ENCODE measurements around the gene SPATA21. TPM values are rescaled to one million over a fixed set of nuclear protein-coding genes. Genes with fewer than 3 reads are reported as not detected.

Gene SPATA21
- total RNA-seq, 1 experiment from 2014 or later, result not detected

DNA sequence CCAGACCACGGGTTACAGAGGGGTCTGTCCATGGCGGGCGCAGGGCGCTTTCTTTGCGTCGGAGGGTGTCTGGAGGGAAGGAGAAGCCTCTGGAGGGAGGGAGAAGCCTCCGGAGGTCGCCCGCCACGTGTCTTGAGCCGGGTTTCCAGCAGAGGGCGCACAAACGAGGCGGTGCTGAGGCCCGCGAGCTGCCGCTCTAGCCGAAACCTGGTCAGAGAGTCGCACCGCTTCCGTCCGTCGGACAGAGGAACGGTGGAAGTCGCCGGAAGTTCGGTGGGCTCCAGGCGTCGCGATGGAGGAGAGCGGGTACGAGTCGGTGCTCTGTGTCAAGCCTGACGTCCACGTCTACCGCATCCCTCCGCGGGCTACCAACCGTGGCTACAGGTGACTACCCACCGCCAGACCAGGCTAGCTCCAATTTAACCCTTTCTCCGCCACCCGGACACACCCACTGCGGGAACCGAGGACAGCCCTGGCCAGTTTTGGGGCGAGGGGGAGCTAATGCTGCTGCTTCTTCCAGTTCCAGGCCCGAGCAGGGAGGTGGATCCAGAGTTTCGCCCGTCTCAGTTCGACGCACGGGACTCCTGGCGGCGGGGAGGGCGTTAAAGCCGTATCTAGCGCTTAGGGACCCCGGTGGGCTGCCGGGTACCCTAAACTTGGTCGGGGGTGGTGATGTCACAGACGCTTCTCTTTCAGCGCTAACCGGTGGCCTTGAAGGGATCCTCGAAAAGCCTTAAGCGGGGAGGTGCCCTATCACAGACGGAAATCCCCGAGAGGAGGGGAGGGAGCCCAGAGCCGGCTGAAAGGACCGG, 3.5 kb upstream of the SPATA21 start, which contains the start of gene NECAP2 (continued):
- TF ChIP-seq ZNF219 (CRISPR knock-in tag; IDR thresholded peaks at IDR 0.05; ENCODE audit: borderline replicate concordance) (no peak), NFATC4 (CRISPR knock-in tag; IDR thresholded peaks at IDR 0.05) (no peak), ZNF671 (CRISPR knock-in tag; IDR thresholded peaks at IDR 0.05) (no peak), JUN (CRISPR knock-in tag; IDR thresholded peaks at IDR 0.05) (0 out of 2 replicates have a peak, but pooled peaks have one; percentile 2), STAT6 (CRISPR knock-in tag; conservative IDR thresholded peaks at IDR 0.05; ENCODE audit: low read depth) (no peak), ZNF423 (CRISPR knock-in tag; IDR thresholded peaks at IDR 0.05) (peak; percentile 38; the same call in 1 of the 2 replicates)
- TF ChIP-seq, protein P1, sequence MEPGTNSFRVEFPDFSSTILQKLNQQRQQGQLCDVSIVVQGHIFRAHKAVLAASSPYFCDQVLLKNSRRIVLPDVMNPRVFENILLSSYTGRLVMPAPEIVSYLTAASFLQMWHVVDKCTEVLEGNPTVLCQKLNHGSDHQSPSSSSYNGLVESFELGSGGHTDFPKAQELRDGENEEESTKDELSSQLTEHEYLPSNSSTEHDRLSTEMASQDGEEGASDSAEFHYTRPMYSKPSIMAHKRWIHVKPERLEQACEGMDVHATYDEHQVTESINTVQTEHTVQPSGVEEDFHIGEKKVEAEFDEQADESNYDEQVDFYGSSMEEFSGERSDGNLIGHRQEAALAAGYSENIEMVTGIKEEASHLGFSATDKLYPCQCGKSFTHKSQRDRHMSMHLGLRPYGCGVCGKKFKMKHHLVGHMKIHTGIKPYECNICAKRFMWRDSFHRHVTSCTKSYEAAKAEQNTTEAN (CRISPR knock-in tag; IDR thresholded peaks at IDR 0.05), result no peak; the same call in 1 of the 2 replicates
- TF ChIP-seq, protein P2, sequence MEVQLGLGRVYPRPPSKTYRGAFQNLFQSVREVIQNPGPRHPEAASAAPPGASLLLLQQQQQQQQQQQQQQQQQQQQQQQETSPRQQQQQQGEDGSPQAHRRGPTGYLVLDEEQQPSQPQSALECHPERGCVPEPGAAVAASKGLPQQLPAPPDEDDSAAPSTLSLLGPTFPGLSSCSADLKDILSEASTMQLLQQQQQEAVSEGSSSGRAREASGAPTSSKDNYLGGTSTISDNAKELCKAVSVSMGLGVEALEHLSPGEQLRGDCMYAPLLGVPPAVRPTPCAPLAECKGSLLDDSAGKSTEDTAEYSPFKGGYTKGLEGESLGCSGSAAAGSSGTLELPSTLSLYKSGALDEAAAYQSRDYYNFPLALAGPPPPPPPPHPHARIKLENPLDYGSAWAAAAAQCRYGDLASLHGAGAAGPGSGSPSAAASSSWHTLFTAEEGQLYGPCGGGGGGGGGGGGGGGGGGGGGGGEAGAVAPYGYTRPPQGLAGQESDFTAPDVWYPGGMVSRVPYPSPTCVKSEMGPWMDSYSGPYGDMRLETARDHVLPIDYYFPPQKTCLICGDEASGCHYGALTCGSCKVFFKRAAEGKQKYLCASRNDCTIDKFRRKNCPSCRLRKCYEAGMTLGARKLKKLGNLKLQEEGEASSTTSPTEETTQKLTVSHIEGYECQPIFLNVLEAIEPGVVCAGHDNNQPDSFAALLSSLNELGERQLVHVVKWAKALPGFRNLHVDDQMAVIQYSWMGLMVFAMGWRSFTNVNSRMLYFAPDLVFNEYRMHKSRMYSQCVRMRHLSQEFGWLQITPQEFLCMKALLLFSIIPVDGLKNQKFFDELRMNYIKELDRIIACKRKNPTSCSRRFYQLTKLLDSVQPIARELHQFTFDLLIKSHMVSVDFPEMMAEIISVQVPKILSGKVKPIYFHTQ (CRISPR knock-in tag; IDR thresholded peaks at IDR 0.05), result no peak

GRCh38 chr1:16440131-16440469, 2.9 kb upstream of the SPATA21 start:
- Mint-ChIP-seq H3K27ac (peak overlapping the region; percentile 69; the same call in 1 of the 2 replicates), H3K27me3 (ENCODE audit: low read depth) (peaks cover 12% of the 10 kb centered on the region; the same call in 1 of the 2 replicates), H3K4me3 (peak overlapping the region; percentile 88), H3K36me3 (peaks cover 5% of the 10 kb centered on the region), H3K4me1 (peaks cover 4% of the 10 kb centered on the region; the same call in 1 of the 2 replicates), H3K9me3 (no peaks in the 10 kb centered on the region)
- POLR2A ChIA-PET, result interaction anchor here (0.6 to 1.4 kb wide), 3 partner anchors 14 to 132 kb away, joined by 3 to 6 read pairs (median 5); no protein-coding TSS in a partner anchor
- CTCF ChIA-PET, result interaction anchor here (0.6 to 2.0 kb wide), 28 partner anchors 8 to 367 kb away, joined by 3 to 10 read pairs (median 4); partner anchors contain the start of genes FAM131C and FBXO42
- DNase-seq (ENCODE audit: low spot score) (no peak), ATAC-seq (peak; percentile 66)
- TF ChIP-seq KAT7 (CRISPR knock-in tag; IDR thresholded peaks at IDR 0.05; ENCODE audit: borderline replicate concordance) (no peak), JAZF1 (CRISPR knock-in tag; IDR thresholded peaks at IDR 0.05) (no peak), ZNF416 (CRISPR knock-in tag; IDR thresholded peaks at IDR 0.05) (0 out of 2 replicates have a peak, but pooled peaks have one; percentile 13)

DNA sequence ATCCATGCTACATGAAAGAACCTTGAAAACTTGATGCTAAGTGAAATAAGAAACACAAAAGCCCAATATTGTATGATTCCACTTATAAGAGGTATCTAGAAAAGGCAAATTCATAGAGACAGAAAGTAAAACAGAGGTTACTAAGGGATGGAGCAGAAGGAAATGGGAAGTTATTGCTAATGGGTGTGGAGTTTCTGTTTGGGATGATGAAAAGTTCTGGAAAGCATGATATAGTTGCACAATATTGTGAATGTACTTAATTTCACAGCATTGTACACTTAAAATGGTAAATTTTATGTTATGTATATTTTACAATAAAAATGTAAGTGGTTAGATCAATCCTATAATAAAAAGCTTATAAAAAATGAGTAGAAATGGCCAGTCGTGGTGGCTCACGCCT, 1.7 kb upstream of the SPATA21 start:
- Mint-ChIP-seq H3K27me3 (ENCODE audit: low read depth) (peaks cover 12% of the 10 kb centered on the region; the same call in 1 of the 2 replicates), H3K4me3 (no peak overlapping the region), H3K9me3 (no peaks in the 10 kb centered on the region), H3K4me1 (peaks cover 4% of the 10 kb centered on the region; the same call in 1 of the 2 replicates), H3K27ac (no peak overlapping the region), H3K36me3 (no peaks in the 10 kb centered on the region; the same call in 1 of the 2 replicates)
- ChIA-PET POLR2A (no interaction called here), CTCF (interaction anchor here (0.6 to 1.6 kb wide), 3 partner anchors 9 to 89 kb away, joined by 3 to 8 read pairs (median 6); no protein-coding TSS in a partner anchor)
- no peak for TF ChIP-seq PRRX2 (CRISPR knock-in tag; IDR thresholded peaks at IDR 0.05)
- no peak for TF ChIP-seq GRHL2 (CRISPR knock-in tag; IDR thresholded peaks at IDR 0.05; ENCODE audit: insufficient replicate concordance, severe bottlenecking)
- TF ChIP-seq, protein P3, sequence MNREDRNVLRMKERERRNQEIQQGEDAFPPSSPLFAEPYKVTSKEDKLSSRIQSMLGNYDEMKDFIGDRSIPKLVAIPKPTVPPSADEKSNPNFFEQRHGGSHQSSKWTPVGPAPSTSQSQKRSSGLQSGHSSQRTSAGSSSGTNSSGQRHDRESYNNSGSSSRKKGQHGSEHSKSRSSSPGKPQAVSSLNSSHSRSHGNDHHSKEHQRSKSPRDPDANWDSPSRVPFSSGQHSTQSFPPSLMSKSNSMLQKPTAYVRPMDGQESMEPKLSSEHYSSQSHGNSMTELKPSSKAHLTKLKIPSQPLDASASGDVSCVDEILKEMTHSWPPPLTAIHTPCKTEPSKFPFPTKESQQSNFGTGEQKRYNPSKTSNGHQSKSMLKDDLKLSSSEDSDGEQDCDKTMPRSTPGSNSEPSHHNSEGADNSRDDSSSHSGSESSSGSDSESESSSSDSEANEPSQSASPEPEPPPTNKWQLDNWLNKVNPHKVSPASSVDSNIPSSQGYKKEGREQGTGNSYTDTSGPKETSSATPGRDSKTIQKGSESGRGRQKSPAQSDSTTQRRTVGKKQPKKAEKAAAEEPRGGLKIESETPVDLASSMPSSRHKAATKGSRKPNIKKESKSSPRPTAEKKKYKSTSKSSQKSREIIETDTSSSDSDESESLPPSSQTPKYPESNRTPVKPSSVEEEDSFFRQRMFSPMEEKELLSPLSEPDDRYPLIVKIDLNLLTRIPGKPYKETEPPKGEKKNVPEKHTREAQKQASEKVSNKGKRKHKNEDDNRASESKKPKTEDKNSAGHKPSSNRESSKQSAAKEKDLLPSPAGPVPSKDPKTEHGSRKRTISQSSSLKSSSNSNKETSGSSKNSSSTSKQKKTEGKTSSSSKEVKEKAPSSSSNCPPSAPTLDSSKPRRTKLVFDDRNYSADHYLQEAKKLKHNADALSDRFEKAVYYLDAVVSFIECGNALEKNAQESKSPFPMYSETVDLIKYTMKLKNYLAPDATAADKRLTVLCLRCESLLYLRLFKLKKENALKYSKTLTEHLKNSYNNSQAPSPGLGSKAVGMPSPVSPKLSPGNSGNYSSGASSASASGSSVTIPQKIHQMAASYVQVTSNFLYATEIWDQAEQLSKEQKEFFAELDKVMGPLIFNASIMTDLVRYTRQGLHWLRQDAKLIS (CRISPR knock-in tag; IDR thresholded peaks at IDR 0.05; ENCODE audit: borderline replicate concordance), result no peak
- no peak for TF ChIP-seq ATF3 (CRISPR knock-in tag; conservative IDR thresholded peaks at IDR 0.05)
- TF ChIP-seq MXD4 (CRISPR knock-in tag; IDR thresholded peaks at IDR 0.05; ENCODE audit: borderline replicate concordance), result no peak
- TF ChIP-seq, protein P4, sequence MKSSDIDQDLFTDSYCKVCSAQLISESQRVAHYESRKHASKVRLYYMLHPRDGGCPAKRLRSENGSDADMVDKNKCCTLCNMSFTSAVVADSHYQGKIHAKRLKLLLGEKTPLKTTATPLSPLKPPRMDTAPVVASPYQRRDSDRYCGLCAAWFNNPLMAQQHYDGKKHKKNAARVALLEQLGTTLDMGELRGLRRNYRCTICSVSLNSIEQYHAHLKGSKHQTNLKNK (CRISPR knock-in tag; IDR thresholded peaks at IDR 0.05), result no peak
- TF ChIP-seq, protein P5, sequence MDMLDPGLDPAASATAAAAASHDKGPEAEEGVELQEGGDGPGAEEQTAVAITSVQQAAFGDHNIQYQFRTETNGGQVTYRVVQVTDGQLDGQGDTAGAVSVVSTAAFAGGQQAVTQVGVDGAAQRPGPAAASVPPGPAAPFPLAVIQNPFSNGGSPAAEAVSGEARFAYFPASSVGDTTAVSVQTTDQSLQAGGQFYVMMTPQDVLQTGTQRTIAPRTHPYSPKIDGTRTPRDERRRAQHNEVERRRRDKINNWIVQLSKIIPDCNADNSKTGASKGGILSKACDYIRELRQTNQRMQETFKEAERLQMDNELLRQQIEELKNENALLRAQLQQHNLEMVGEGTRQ (CRISPR knock-in tag; IDR thresholded peaks at IDR 0.05), result no peak
- TF ChIP-seq FOXK1 (CRISPR knock-in tag; IDR thresholded peaks at IDR 0.05), result no peak
- DNase-seq (ENCODE audit: low spot score) (no peak), ATAC-seq (no peak)

Measured in WTC11 (cell line).